ENCODE measurements around the gene GOLIM4.

DNA sequence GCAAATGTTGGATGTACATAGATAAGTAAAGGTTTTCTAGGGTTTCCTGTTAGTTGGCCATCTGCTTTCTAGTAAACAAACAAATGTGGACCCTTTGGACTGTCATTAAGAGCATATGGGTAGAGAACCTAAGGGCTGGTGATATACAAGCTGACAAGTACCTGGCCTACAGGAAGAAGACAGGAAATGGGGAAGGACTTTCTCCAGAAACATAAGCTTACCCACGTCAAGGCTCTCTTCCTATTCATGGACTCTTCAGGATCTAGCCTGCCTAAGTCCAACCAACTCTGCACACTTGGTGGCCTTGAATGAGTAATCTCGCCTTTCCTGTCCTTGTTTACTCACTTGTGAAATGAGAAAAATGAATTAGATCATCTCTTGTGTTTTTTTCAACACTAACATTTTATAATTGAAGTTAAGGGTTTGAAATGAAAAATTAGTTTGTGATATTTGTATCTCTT lies 22.2 kb upstream of the GOLIM4 start:
- TF ChIP-seq, protein P1, sequence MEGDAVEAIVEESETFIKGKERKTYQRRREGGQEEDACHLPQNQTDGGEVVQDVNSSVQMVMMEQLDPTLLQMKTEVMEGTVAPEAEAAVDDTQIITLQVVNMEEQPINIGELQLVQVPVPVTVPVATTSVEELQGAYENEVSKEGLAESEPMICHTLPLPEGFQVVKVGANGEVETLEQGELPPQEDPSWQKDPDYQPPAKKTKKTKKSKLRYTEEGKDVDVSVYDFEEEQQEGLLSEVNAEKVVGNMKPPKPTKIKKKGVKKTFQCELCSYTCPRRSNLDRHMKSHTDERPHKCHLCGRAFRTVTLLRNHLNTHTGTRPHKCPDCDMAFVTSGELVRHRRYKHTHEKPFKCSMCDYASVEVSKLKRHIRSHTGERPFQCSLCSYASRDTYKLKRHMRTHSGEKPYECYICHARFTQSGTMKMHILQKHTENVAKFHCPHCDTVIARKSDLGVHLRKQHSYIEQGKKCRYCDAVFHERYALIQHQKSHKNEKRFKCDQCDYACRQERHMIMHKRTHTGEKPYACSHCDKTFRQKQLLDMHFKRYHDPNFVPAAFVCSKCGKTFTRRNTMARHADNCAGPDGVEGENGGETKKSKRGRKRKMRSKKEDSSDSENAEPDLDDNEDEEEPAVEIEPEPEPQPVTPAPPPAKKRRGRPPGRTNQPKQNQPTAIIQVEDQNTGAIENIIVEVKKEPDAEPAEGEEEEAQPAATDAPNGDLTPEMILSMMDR (IDR thresholded peaks at IDR 0.05; ENCODE audit: low read depth, low read length): no peak
- no peak for TF ChIP-seq EZH2phosphoT487 (IDR thresholded peaks at IDR 0.05; ENCODE audit: low read depth)
